NCI-H748 treated with DMSO at 0.1 percent for 48 hours (cell line): ENCODE data around the gene ZIC4.

Source experiments
- DNase-seq: peaks from one replicate; lab custom pipeline; 2025; lab: John Stamatoyannopoulos, UW

Gene ZIC4

DNA sequence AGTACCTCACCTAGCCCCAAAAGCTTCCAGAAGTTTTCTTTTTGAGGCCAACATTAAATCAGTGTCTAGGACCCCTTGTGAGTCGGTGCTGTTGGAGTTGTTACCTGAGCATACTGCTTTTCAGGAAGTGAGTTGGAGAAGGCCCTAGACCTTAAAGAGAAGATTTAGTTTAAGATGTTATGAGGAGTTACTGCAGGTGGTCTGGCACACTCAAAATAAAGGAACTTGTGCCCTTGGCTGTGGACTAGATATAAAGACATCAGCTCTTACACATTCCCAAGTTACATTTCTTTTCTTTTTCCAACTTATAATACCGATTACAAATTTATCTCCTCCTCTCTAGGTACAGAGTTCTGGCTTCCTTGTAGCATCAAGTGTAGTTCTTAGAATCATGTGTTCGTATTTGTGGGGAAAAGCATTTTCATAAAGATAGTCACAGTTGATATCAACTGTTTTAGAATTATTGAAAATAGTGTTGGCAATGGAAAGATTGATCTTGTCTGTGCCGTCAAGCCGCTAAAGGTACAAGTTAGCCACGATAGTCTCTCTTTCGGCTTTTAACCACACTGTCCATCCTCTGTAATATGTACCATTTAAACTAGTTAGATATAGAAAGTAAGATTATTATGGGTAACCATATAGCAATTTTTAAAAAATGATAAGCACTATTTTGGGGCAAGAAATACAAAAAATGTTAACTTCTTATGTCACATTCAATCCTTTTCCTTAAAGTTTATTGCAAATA, 11.4 kb upstream of the ZIC4 start:
- DNase-seq: no peak

GRCh38 chr3:147416931-147417330, 10.6 kb upstream of the ZIC4 start:
- DNase-seq: no peak

DNA sequence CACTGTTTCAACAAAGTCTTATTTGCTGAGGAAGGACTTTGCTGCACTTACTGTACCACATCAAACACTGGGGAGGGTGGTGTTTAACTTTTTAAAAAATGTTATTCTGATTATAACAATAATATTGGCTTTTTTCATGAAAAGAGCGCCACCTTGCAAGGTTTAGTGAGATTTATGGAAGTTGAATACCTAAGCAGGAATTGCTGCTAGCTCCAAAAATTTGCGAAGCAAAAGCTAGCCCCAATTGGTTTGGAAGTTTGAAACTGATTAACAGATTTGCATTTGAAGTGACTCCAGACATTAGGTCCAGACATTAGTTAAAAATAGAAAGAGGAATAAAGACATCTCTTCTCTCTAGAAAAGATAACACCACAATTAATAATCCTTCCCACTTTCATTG, 9.5 kb upstream of the ZIC4 start:
- no peak for DNase-seq

DNA sequence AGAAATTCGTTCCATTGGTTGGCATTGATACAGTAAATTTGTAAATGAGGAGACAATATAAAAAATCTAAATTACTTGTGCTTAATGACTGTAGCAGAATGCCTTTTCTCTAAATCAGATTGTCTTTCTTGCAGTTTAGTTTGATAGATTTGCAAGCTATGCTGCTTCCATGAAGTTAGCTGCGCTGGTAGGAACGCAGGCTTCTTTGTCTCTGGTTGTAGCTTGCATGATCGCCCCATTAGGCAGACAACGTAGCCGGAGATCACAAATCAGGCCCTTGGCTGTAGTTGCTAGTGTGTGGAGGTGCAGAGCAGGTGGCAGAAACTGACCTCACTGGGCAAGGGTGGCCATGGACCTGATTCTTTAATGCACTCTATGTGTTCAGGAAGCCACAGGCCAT, 8.9 kb upstream of the ZIC4 start:
- DNase-seq: no peak

- no peak for DNase-seq
Measured at GRCh38 chr3:147414390-147415138, 8.2 kb upstream of the ZIC4 start.

DNA sequence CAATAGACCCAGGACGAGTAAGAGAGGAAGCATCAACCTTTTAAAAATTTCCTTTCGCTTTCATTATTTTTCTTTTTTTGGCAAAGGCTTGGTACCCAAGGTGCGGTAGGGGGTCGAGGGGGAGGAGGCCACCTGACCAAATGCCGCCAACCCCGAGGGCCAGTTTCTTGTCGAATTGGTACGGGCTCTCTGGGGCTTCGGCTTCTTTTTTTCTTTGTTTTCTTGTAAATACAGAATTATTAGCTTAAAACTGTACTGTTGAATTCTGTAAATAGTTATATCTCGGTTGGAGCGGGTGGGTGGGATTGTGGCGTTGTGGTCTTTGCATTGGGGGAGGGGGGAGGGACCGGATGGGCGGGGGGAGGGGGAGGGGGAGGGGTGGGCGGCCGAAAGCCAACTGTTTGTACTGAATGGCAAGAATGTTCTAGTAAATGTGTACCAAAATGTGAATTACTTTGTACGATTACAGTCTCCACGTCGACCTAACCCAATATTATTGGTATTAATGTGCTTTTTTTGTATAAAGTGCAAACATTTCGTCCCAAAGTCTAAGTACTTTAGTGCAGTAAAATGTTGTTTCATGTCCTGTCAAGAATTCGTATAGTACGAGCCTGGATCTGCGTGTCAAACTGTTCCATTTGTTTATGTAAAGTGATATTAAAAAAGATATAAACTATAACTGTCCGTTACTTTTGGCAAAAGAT, 7.5 kb upstream of the ZIC4 start:
- DNase-seq: no peak

DNA sequence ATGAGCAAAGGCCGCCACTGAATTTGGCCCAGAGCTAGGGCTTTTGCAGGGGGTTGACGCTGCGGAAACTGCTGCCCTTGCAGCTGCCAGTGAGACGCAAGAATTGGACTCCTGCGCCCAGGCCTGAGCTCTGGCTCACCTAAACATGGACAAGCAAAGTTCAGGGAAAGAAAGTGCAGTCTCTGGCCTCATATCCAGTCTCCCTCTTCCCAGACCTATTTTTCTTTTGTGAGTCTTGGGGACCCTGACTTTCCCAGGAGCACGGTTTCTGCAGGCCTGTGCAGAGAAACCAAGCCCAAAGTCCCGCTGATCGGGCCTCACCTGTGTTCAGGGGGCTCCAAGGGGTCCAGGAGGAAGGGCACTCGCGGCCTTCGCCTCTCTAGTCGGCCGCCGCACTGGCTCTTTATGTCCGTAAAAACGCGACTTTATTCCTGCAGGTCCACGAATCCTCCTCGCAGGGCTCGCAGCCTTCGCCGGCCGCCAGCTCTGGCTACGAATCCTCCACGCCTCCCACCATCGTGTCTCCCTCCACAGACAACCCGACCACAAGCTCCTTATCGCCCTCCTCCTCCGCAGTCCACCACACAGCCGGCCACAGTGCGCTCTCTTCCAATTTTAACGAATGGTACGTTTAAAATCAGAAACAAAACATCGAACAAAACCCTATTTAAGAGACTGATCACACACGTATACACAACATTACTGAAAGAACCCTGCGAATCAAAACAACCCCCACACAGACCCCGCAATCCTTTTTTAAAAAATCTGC, 6.8 kb upstream of the ZIC4 start:
- no peak for DNase-seq

- no peak for DNase-seq
Measured at GRCh38 chr3:147412261-147412916, 6.0 kb upstream of the ZIC4 start.

- DNase-seq: no peak
Measured at GRCh38 chr3:147411815-147412241, 5.5 kb upstream of the ZIC4 start.

- DNase-seq: no peak
Measured at GRCh38 chr3:147411238-147411814, 5.0 kb upstream of the ZIC4 start.

GRCh38 chr3:147410526-147411237, 4.3 kb upstream of the ZIC4 start:
- no peak for DNase-seq

GRCh38 chr3:147410116-147410525, 3.8 kb upstream of the ZIC4 start:
- no peak for DNase-seq

- no peak for DNase-seq
Measured at GRCh38 chr3:147409143-147410115, 3.1 kb upstream of the ZIC4 start, which contains the start of gene ZIC1. TSS of gene ZIC1 (plus strand) at chr3:147409365. CDS start at chr3:147410113, 748 bp downstream.

DNA sequence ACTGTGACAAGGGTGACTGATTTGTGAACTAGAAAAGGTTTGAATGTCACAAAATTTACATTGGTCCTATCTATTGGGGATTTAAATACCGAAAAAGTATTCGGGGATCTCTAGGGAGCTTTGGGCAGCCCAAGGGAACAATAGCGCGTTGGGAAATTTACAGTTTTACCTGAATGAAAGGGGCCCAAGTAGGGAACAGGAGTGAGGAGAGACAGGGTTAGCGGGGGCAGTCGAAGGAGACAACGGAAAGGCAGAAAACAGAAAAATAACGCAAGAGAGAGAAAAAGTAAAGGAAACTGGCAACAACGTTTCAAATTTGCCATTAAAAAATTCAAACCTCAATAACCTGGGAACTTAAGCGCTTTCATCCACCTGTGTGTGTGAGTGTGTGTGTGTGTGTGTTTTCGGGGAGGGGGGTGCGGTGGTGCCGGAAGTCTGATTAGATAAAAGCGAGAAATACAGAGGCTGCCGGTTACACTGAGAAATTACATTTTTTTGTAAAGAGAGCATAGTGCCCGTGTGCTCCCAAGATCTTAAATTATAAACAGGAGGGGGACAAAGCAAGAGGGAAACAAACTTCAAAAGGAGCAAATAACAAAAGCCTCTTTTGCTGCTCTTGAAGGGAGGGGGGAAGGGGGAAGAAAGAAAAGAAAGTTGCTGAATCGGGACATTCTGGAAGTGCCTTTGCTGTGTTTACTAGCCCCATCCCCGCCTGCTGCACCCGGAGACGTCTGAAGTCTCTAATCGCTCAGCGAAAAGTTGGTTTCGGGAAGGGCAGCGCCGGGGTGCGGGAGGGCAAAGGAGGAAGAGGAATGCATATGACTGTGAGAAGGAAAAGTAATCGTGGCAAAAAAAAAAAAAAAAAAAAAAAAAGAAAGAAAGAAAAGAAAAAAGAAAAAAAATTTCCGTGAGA, 2.1 kb upstream of the ZIC4 start:
- no peak for DNase-seq

DNA sequence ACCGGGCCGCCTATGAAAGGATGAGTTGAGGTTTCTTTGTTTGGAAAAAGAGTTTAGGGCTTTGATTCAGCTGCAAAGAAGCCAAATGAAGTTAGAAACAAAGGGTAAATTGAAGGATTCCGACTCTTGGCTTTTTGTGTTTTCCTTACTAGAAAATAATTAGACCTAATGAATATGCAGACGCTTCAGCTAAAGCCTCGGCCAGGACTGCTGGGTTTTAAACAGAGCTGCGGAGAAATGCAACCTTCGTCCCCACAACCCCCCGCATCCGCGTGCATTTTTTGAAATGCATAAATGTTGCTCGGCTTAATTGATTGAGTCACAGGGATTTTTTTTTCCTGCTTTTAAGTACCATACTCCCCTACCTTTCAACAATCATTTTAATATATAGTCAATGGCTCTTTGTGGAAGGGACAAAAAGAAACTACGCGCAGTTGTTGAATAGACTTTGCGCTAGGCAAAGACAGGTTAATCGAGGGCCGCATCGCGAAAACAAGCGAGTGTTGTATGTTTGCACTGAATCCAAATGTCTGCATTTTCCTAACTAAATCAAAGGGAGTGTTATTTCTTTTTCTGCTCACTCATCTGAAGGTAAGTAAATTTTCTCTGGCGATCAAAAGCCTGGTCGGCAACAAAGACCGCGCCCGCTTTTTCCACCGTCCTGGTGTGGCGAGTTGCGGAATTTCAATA, 1.3 kb upstream of the ZIC4 start:
- DNase-seq: no peak

GRCh38 chr3:147407114-147407497, 763 bp upstream of the ZIC4 start:
- no peak for DNase-seq

DNA sequence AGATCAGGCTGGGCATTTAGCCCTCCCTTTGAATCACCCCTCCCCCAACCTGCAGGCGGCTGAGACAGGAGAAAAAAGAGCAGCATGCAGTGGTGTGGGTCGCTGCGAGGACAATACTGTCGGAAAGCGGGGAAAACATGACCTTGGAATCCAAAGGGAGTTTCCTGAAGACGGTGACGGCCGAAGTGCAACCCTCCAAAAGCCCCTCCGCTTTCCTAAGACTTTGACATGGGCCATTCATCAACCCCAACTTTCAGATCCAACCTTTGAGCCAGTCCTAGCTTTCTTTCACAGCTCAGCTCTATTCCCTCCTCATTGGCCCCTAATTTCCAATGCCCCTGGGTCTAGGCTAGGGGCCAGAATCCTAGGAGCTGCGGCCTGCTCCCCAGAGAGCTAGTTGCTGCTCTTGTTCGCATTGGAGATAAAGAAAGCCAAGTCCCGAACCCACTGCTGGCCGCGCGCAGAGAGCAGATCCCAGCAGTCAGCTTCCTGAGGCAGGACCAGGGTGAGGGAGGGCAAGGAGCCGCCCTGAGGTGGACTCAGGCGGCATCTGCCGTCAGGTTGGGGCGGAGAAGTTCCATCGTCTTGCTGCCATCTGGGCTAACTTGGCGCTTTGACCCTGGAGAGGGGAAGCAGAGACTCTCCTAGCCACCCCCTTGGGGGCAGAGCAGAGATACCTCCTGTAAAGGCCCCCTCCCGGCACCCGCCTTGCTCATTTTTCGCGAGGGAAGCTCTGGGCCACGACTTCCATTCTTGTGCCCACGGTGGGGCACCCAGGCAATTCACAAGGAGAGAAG, 914 bp downstream of the ZIC4 start:
- DNase-seq: no peak
